ENCODE results near the gene GSTT2.
A peak's percentile ranks its signal among the peaks of the same experiment; 100 is the strongest.

The GSTT2 gene

DNA sequence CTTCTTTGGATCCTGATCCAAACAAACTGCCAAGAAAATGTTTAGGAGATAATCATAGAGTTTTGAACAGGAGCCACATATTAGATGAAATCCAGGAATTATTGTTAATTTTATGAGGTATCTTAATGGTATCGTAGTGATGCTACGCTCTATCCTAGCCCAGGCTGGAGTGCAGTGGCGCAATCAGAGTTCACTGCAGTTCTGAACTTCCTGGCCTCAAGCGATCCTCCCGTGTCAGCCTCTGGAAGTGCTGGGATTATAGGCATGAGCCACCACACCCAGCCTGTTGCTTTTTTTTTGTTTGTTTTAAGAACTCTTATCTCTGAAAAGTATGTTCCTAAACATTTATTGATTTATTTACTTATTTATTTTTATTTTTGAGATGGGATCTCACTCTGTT is 22.9 kb downstream of the GSTT2 start:
- no peaks in the 10 kb centered on the region for H3K36me3 ChIP-seq (ENCODE audit: control insufficient read depth, insufficient read depth, low read length, severe bottlenecking)
- no peak overlapping the region for H3K4me3 ChIP-seq (ENCODE audit: low read length)
- no peaks in the 10 kb centered on the region for H3K9me3 ChIP-seq (ENCODE audit: control insufficient read depth, low read length)
- no peak for DNase-seq (ENCODE audit: low read depth)
- H3K4me1 ChIP-seq (ENCODE audit: control insufficient read depth, insufficient read depth, low read length): peaks cover 4% of the 10 kb centered on the region
- no peaks in the 10 kb centered on the region for H3K27me3 ChIP-seq (replicated peaks; ENCODE audit: control insufficient read depth, insufficient read depth, low read length)
- H3K9ac ChIP-seq (ENCODE audit: low read length): no peak overlapping the region

GRCh38 chr22:24003887-24004286 is 24.0 kb downstream of the GSTT2 start:
- Histone ChIP-seq H3K4me1 (ENCODE audit: control insufficient read depth, insufficient read depth, low read length) (peaks cover 4% of the 10 kb centered on the region), H3K4me3 (ENCODE audit: low read length) (no peak overlapping the region), H3K9me3 (ENCODE audit: control insufficient read depth, low read length) (no peaks in the 10 kb centered on the region), H3K27me3 (replicated peaks; ENCODE audit: control insufficient read depth, insufficient read depth, low read length) (no peaks in the 10 kb centered on the region), H3K9ac (ENCODE audit: low read length) (no peak overlapping the region), H3K36me3 (ENCODE audit: control insufficient read depth, insufficient read depth, low read length, severe bottlenecking) (no peaks in the 10 kb centered on the region)
- no peak for DNase-seq (ENCODE audit: low read depth)

DNA sequence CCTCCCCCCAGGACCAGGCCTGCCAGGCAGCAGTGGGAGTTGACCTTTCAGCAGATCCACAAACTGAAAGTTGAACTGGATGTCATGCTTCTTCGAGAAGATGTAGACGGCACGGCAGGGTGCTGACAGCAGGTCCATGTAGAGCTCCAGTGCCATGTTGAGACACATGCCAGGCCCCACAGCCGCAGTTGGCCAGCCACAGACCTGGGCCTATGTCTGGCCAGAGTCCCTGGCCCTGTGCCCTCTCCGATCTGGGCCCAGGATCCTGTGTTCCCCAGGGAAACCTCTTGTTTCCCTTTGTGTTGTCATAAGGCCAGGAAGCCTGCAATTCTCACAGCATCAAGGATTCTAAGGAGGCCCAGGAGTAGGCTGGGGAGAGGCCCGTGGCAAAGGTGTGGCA is 25.3 kb downstream of the GSTT2 start, which contains the start of gene GSTT4:
GSTT4 (minus strand) TSS at position 253 of the 400 bp plus-strand sequence; CDS start at position 156, 97 bp downstream.
- Histone ChIP-seq H3K4me1 (ENCODE audit: control insufficient read depth, insufficient read depth, low read length) (peaks cover 4% of the 10 kb centered on the region), H3K36me3 (ENCODE audit: control insufficient read depth, insufficient read depth, low read length, severe bottlenecking) (no peaks in the 10 kb centered on the region), H3K9ac (ENCODE audit: low read length) (no peak within 1 kb of the TSS), H3K4me3 (ENCODE audit: low read length) (no peak within 1 kb of the TSS), H3K27me3 (replicated peaks; ENCODE audit: control insufficient read depth, insufficient read depth, low read length) (no peaks in the 10 kb centered on the region), H3K9me3 (ENCODE audit: control insufficient read depth, low read length) (no peaks in the 10 kb centered on the region)
- DNase-seq (ENCODE audit: low read depth): no peak

DNA sequence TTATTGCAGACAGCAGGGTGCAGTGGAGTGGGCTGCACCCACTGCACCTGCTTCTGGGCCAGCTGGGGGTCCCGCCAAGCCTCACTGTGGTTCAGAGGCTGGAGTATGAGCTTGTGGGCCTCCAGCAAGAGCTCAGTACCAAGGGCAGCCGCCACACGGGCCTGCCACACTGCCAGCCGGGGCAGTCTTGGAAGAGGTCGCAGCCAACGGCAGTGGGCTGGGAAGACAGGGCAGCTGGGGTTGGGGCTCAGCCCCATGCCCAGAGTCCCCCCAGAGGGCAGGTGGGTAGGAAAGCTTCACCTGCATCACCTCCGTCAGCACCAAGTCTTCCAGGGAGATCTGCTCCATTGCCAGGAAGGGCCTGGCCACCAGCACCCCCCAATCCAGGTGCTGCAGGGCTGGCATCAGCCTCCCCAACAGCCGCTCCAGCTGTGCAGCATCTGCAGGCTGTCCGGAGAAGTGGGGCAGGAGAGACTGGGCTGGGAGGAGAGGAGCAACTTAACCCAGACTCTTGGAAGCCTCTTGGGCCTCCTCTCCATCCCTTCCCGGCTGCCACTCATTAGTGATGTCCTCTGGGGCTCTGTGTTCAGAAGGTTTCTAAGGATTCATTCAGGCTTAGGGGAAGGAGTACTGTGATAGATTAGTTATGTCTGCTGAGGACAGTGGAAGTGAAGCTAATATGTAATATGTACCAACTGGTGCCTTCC is 26.4 kb downstream of the GSTT2 start:
- Histone ChIP-seq H3K36me3 (ENCODE audit: control insufficient read depth, insufficient read depth, low read length, severe bottlenecking) (no peaks in the 10 kb centered on the region), H3K4me3 (ENCODE audit: low read length) (no peak overlapping the region)

DNA sequence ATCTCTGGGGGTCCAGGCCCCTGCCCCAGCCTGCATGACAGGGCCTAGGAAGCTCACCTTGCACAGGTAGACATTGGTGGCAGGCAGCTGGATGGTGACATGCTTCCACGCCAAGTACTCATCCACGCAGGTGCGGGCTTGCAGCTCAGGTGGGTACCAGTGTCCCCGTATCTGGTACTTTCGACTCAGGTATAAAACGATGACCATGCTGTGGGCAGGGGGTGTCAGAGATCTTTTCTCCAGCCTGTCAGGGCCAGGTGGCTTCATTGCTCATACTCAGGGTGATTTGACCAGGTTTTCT is 26.9 kb downstream of the GSTT2 start:
- no peaks in the 10 kb centered on the region for H3K36me3 ChIP-seq (ENCODE audit: control insufficient read depth, insufficient read depth, low read length, severe bottlenecking)
- no peak overlapping the region for H3K9ac ChIP-seq (ENCODE audit: low read length)
- no peaks in the 10 kb centered on the region for H3K9me3 ChIP-seq (ENCODE audit: control insufficient read depth, low read length)
- H3K4me3 ChIP-seq (ENCODE audit: low read length): no peak overlapping the region
- peaks cover 4% of the 10 kb centered on the region for H3K4me1 ChIP-seq (ENCODE audit: control insufficient read depth, insufficient read depth, low read length)
- no peaks in the 10 kb centered on the region for H3K27me3 ChIP-seq (replicated peaks; ENCODE audit: control insufficient read depth, insufficient read depth, low read length)
- no peak for DNase-seq (ENCODE audit: low read depth)

More for the DNA sequence above, 26.4 kb downstream of the GSTT2 start:
- Histone ChIP-seq H3K4me1 (ENCODE audit: control insufficient read depth, insufficient read depth, low read length) (peaks cover 4% of the 10 kb centered on the region), H3K27me3 (replicated peaks; ENCODE audit: control insufficient read depth, insufficient read depth, low read length) (no peaks in the 10 kb centered on the region), H3K9ac (ENCODE audit: low read length) (no peak overlapping the region), H3K9me3 (ENCODE audit: control insufficient read depth, low read length) (no peaks in the 10 kb centered on the region)
- no peak for DNase-seq (ENCODE audit: low read depth)

DNA sequence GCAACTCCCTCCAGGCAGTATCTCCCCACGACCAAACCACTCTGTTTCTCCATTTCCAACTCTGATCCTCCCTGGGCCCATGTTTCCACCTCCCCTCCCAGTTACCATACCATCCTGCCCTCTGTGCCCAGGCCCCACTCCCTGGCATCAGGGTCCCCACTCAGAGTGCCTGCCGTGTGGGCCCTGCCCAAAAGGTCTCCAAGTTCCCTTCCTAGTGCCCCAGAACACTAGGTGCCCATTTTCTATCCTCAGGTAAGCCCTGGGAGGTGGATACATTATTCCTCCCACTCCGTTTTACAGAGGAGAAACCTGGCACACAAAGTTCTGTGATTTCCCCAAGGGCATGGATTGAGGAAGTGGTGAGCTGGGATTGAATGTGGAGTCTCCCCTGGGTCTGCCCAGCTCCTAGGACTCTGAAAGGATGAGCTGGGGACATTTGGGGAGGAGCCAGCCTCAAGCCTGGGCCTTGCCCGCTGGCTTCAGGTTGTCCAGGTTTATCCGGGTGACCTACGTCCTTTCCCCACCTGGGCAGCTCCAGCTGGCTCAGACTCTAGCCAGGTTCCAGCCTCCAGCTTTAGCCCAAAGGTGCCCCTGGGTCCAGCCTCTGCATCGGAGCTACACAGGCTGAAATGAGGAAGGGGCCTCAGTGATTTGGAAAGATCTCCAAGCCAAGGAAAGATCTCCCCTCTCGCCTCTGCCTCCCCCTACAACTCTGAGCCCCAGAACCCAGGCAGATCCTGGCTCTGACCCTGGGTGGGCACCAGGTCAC is 27.5 kb downstream of the GSTT2 start:
- Histone ChIP-seq H3K36me3 (ENCODE audit: control insufficient read depth, insufficient read depth, low read length, severe bottlenecking) (no peaks in the 10 kb centered on the region), H3K27me3 (replicated peaks; ENCODE audit: control insufficient read depth, insufficient read depth, low read length) (no peaks in the 10 kb centered on the region), H3K4me3 (ENCODE audit: low read length) (no peak overlapping the region)

GRCh38 chr22:24008022-24008283 is 28.0 kb downstream of the GSTT2 start:
- no peak for DNase-seq (ENCODE audit: low read depth)
- H3K27me3 ChIP-seq (replicated peaks; ENCODE audit: control insufficient read depth, insufficient read depth, low read length): no peaks in the 10 kb centered on the region
- H3K9ac ChIP-seq (ENCODE audit: low read length): no peak overlapping the region
- no peaks in the 10 kb centered on the region for H3K36me3 ChIP-seq (ENCODE audit: control insufficient read depth, insufficient read depth, low read length, severe bottlenecking)
- H3K9me3 ChIP-seq (ENCODE audit: control insufficient read depth, low read length): no peaks in the 10 kb centered on the region
- H3K4me1 ChIP-seq (ENCODE audit: control insufficient read depth, insufficient read depth, low read length): peaks cover 12% of the 10 kb centered on the region
- H3K4me3 ChIP-seq (ENCODE audit: low read length): no peak overlapping the region

More for the DNA sequence above, 27.5 kb downstream of the GSTT2 start:
- Histone ChIP-seq H3K4me1 (ENCODE audit: control insufficient read depth, insufficient read depth, low read length) (peaks cover 10% of the 10 kb centered on the region), H3K9ac (ENCODE audit: low read length) (no peak overlapping the region), H3K9me3 (ENCODE audit: control insufficient read depth, low read length) (no peaks in the 10 kb centered on the region)
- DNase-seq (ENCODE audit: low read depth): no peak

GRCh38 chr22:24008381-24009226 is 28.7 kb downstream of the GSTT2 start:
- no peaks in the 10 kb centered on the region for H3K36me3 ChIP-seq (ENCODE audit: control insufficient read depth, insufficient read depth, low read length, severe bottlenecking)
- no peak overlapping the region for H3K4me3 ChIP-seq (ENCODE audit: low read length)
- no peaks in the 10 kb centered on the region for H3K9me3 ChIP-seq (ENCODE audit: control insufficient read depth, low read length)

GRCh38 chr22:24009227-24010017 is 29.5 kb downstream of the GSTT2 start:
- no peak for DNase-seq (ENCODE audit: low read depth)
- Histone ChIP-seq H3K27me3 (replicated peaks; ENCODE audit: control insufficient read depth, insufficient read depth, low read length) (no peaks in the 10 kb centered on the region), H3K9ac (ENCODE audit: low read length) (no peak overlapping the region), H3K9me3 (ENCODE audit: control insufficient read depth, low read length) (no peaks in the 10 kb centered on the region), H3K4me3 (ENCODE audit: low read length) (no peak overlapping the region), H3K4me1 (ENCODE audit: control insufficient read depth, insufficient read depth, low read length) (peaks cover 12% of the 10 kb centered on the region), H3K36me3 (ENCODE audit: control insufficient read depth, insufficient read depth, low read length, severe bottlenecking) (no peaks in the 10 kb centered on the region)

More at GRCh38 chr22:24008381-24009226, 28.7 kb downstream of the GSTT2 start:
- Histone ChIP-seq H3K27me3 (replicated peaks; ENCODE audit: control insufficient read depth, insufficient read depth, low read length) (no peaks in the 10 kb centered on the region), H3K9ac (ENCODE audit: low read length) (no peak overlapping the region), H3K4me1 (ENCODE audit: control insufficient read depth, insufficient read depth, low read length) (peaks cover 12% of the 10 kb centered on the region)
- no peak for DNase-seq (ENCODE audit: low read depth)

GRCh38 chr22:24010018-24010391 is 30.1 kb downstream of the GSTT2 start:
- Histone ChIP-seq H3K4me3 (ENCODE audit: low read length) (no peak overlapping the region), H3K27me3 (replicated peaks; ENCODE audit: control insufficient read depth, insufficient read depth, low read length) (no peaks in the 10 kb centered on the region), H3K36me3 (ENCODE audit: control insufficient read depth, insufficient read depth, low read length, severe bottlenecking) (no peaks in the 10 kb centered on the region), H3K9ac (ENCODE audit: low read length) (no peak overlapping the region), H3K9me3 (ENCODE audit: control insufficient read depth, low read length) (no peaks in the 10 kb centered on the region), H3K4me1 (ENCODE audit: control insufficient read depth, insufficient read depth, low read length) (peaks cover 12% of the 10 kb centered on the region)
- no peak for DNase-seq (ENCODE audit: low read depth)

GRCh38 chr22:24011735-24012068 is 31.8 kb downstream of the GSTT2 start:
- peak; percentile 28 for DNase-seq (ENCODE audit: low read depth)
- peak overlapping the region; percentile 92 for H3K9ac ChIP-seq (ENCODE audit: low read length)
- H3K9me3 ChIP-seq (ENCODE audit: control insufficient read depth, low read length): no peaks in the 10 kb centered on the region
- H3K27me3 ChIP-seq (replicated peaks; ENCODE audit: control insufficient read depth, insufficient read depth, low read length): no peaks in the 10 kb centered on the region
- H3K4me3 ChIP-seq (ENCODE audit: low read length): peak overlapping the region; percentile 98
- H3K36me3 ChIP-seq (ENCODE audit: control insufficient read depth, insufficient read depth, low read length, severe bottlenecking): no peaks in the 10 kb centered on the region
- H3K4me1 ChIP-seq (ENCODE audit: control insufficient read depth, insufficient read depth, low read length): peaks cover 7% of the 10 kb centered on the region
